HepG2 (cell line): Measurements from ENCODE around the gene NRL. TPM values are rescaled to one million over a fixed set of nuclear protein-coding genes. Genes with fewer than 3 reads are reported as not detected.
A peak's percentile ranks its signal among the peaks of the same experiment; 100 is the strongest.

Experiments used
- CAMTA2 ChIP-seq: sonication (generic); formaldehyde crosslinking; IDR thresholded peaks from 2 replicates; pipeline ENCODE4 v1.4.0; 2020; ENCODE audit warnings: mild to moderate bottlenecking, missing genetic modification reagents, borderline replicate concordance
- GABPA ChIP-seq, 2 experiments: IDR thresholded peaks; 2 replicates each; pipeline ENCODE4 v1.6.1; 2011 to 2016; ENCODE audit warnings: low read depth in 2 of 2, low read length in 1 of 2, missing biosample characterization in 1 of 2, missing genetic modification characterization in 1 of 2
- MED13 ChIP-seq: sonication (generic); formaldehyde crosslinking; IDR thresholded peaks from 2 replicates; pipeline ENCODE4 v1.5.0; 2020; ENCODE audit warnings: missing genetic modification reagents
- POLR2AphosphoS2 ChIP-seq: IDR thresholded peaks from 2 replicates; pipeline ENCODE4 v1.6.1; 2011; ENCODE audit warnings: low read depth, low read length, improper control_type of control experiment
- TMF1 ChIP-seq: sonication (generic); formaldehyde crosslinking; IDR thresholded peaks from 2 replicates; pipeline ENCODE4 v1.8.1; 2022; ENCODE audit warnings: low read depth, missing genetic modification reagents
- ZHX2 ChIP-seq, 2 experiments: sonication (generic) in 1 of 2; formaldehyde crosslinking in 1 of 2; IDR thresholded peaks; 2 replicates each; pipeline versions ENCODE4 v1.6.1 to v1.9.0; 2014 to 2022; ENCODE audit warnings: antibody characterized with exemption in 1 of 2, borderline replicate concordance in 1 of 2, inconsistent platforms in 1 of 2, low read depth in 1 of 2, missing genetic modification reagents in 1 of 2
- ZNF12 ChIP-seq: sonication (generic); formaldehyde crosslinking; IDR thresholded peaks from 2 replicates; pipeline ENCODE4 v1.5.0; 2020; ENCODE audit warnings: missing genetic modification reagents
- ZNF557 ChIP-seq: sonication (generic); formaldehyde crosslinking; IDR thresholded peaks from 2 replicates; pipeline ENCODE4 v1.4.0; 2020; ENCODE audit warnings: missing genetic modification reagents
- ZNF572 ChIP-seq: sonication (generic); formaldehyde crosslinking; IDR thresholded peaks from 2 replicates; pipeline ENCODE4 v1.5.1; 2020; ENCODE audit warnings: mild to moderate bottlenecking, missing genetic modification reagents
- ZSCAN21 ChIP-seq: sonication (generic); formaldehyde crosslinking; IDR thresholded peaks from 2 replicates; pipeline ENCODE4 v1.8.0; 2022; ENCODE audit warnings: mild to moderate bottlenecking, missing genetic modification reagents, moderate library complexity, borderline replicate concordance
- polyA plus RNA-seq, 8 experiments: library from polyadenylated mRNA; depleted of rRNA in 3 of 8; stranded (reverse) in 7 of 8; unstranded in 1 of 8; fragments of >200 nt; fragmentation: Illumina TruSeq in 4 of 8; extraction: Trizol in 4 of 8; gene quantifications; 2 replicates each; pipeline versions ENCODE4 v1.2.1 to v1.2.3, GENCODE V29; 2011 to 2016; ENCODE audit warnings: low read depth in 4 of 8, missing spikeins in 1 of 8, mixed read lengths in 1 of 8; ENCODE audit not compliant: insufficient read depth in 1 of 8
- total RNA-seq, 5 experiments: library from RNA; depleted of rRNA; stranded (reverse); fragments of >200 nt; fragmentation: Illumina TruSeq; extraction: Trizol; gene quantifications; 2 replicates each; pipeline ENCODE4 v1.2.3, GENCODE V29; 2016; ENCODE audit warnings: low read depth in 1 of 5
- TF ChIP-seq, protein P1 (sequence below): sonication (generic); formaldehyde crosslinking; IDR thresholded peaks from 2 replicates; pipeline ENCODE4 v1.4.0; 2020; ENCODE audit warnings: mild to moderate bottlenecking, missing genetic modification reagents
- TF ChIP-seq, protein P2 (sequence below): sonication (generic); formaldehyde crosslinking; IDR thresholded peaks from 2 replicates; pipeline ENCODE4 v1.5.0; 2020; ENCODE audit warnings: missing genetic modification reagents, mild to moderate bottlenecking, borderline replicate concordance

NRL gene
- total and polyA plus RNA-seq, 2 of the 13 experiments (the other 11 are each of a cell fraction or from before 2014, with no cell fraction given) = 2.5 to 4.7 TPM

DNA sequence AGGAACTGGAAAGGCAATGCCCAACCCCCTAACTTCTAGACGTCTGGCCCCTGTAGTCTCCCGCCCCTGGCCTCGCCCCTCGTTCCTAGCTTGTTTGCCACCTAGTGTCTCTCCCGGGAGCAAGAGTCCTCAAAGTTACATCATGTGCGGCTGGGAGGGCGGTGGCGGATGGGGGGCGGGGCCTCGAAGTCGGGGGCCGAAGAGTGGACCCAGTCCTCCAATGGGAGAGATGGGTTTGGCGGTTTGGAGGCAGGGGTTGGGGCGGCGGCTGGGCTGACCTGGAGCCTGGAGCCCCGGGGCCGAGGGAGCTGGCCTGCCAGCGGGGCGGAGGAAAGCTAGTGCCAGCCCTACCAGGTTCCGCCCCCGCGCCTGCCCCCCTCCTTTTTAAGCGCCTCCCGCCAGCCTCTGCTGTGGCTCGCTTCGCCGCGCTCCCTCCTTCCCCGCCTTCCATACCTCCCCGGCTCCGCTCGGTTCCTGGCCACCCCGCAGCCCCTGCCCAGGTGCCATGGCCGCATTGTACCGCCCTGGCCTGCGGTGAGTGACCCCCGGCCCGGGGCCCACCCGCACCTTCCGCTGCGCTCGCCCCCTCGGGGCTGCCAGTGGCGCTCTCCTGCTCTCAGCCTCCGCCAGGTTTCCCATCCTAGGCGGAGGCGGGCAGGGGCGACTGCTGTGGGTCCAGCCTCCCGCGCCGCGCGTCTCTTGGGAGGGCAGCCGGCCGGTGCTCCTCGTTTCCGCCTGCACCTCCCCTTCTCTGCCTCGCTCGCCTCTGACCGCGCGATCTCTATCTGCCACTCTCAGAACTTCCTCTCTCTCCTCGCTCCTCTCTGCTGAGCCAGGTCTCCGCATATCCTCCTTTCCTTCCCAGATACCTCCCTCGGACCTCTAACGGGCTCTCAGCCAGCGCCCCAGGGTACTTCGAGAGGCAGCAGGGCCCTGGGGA is 20.6 kb downstream of the NRL start, which contains the start of gene PCK2 (continued):
- TF ChIP-seq, protein P1, sequence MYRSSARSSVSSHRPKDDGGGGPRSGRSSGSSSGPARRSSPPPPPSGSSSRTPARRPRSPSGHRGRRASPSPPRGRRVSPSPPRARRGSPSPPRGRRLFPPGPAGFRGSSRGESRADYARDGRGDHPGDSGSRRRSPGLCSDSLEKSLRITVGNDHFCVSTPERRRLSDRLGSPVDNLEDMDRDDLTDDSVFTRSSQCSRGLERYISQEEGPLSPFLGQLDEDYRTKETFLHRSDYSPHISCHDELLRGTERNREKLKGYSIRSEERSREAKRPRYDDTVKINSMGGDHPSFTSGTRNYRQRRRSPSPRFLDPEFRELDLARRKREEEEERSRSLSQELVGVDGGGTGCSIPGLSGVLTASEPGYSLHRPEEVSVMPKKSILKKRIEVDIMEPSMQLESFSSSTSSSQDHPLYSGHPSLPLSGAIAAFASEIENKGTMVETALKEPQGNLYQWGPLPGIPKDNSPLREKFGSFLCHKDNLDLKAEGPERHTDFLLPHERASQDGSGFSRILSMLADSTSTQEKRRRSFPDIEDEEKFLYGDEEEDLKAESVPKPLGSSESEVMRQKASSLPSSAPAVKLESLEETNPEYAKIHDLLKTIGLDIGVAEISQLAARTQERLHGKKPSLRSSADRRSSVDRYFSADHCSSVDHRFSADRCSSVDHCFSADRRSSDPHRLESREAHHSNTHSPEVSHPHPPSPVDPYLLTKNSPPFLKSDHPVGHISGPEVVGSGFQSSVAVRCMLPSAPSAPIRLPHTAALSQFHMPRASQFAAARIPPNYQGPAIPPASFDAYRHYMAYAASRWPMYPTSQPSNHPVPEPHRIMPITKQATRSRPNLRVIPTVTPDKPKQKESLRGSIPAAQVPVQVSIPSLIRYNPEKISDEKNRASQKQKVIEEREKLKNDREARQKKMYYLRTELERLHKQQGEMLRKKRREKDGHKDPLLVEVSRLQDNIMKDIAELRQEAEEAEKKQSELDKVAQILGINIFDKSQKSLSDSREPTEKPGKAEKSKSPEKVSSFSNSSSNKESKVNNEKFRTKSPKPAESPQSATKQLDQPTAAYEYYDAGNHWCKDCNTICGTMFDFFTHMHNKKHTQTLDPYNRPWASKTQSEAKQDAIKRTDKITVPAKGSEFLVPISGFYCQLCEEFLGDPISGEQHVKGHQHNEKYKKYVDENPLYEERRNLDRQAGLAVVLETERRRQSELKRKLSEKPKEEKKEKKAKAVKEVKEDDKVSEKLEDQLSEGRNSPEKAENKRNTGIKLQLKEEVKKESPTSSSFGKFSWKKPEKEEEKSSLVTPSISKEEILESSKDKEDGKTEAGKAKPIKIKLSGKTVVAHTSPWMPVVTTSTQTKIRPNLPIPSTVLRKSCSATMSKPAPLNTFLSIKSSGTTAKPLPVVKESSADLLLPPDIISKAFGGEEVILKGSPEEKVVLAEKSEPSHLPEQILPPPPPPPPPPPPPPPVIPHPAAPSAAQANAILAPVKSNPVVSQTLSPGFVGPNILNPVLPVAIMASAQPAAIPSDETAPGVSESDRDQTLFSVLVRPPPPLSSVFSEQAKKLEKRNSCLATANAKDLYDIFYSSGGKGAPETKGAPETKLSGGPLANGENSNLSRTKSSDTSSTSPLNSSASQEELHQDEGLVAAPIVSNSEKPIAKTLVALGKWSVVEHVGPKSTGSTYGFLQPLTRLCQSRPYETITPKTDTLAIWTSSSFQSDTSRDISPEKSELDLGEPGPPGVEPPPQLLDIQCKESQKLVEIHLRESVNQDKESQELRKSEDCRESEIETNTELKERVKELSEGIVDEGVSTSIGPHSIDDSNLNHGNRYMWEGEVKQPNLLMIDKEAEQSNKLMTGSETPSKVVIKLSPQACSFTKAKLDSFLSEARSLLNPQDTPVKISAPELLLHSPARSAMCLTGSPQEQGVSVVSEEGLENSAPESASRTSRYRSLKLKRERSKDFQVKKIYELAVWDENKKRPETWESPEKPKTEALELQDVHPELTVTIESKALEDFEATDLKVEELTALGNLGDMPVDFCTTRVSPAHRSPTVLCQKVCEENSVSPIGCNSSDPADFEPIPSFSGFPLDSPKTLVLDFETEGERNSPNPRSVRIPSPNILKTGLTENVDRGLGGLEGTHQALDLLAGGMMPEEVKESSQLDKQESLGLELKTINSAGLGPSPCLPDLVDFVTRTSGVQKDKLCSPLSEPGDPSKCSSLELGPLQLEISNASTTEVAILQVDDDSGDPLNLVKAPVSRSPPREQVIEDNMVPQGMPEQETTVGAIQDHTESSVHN (CRISPR knock-in tag) = 0 out of 2 replicates have a peak, but pooled peaks have one; percentile 44
- TF ChIP-seq GABPA (IDR thresholded peaks at IDR 0.05; ENCODE audit: low read depth, low read length) (no peak), GABPA (CRISPR knock-in tag; IDR thresholded peaks at IDR 0.05; ENCODE audit: low read depth) (no peak), CAMTA2 (CRISPR knock-in tag) (peak; percentile 98), POLR2AphosphoS2 (no peak), ZNF12 (CRISPR knock-in tag) (peak; percentile 88), ZSCAN21 (CRISPR knock-in tag) (no peak), TMF1 (CRISPR knock-in tag) (peak; percentile 99), ZNF572 (CRISPR knock-in tag) (no peak), MED13 (peak; percentile 97), ZHX2 (IDR thresholded peaks at IDR 0.05; ENCODE audit: low read depth) (peak; percentile 83), ZHX2 (CRISPR knock-in tag; IDR thresholded peaks at IDR 0.05; ENCODE audit: borderline replicate concordance) (peak; percentile 93; the same call in 1 of the 2 replicates), ZNF557 (CRISPR knock-in tag) (peak; percentile 80)
- TF ChIP-seq, protein P2, sequence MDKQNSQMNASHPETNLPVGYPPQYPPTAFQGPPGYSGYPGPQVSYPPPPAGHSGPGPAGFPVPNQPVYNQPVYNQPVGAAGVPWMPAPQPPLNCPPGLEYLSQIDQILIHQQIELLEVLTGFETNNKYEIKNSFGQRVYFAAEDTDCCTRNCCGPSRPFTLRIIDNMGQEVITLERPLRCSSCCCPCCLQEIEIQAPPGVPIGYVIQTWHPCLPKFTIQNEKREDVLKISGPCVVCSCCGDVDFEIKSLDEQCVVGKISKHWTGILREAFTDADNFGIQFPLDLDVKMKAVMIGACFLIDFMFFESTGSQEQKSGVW (CRISPR knock-in tag) = no peak
